Activated T-cell treated with anti-CD3 and anti-CD28 coated beads for 24 hours (primary cell): Measurements from ENCODE around the gene IVNS1ABP.
"Not testable (repeated sequence)": the region's sequence is repeated elsewhere in the genome, so short reads cannot be mapped to it uniquely, and the experiment has no call there.

Source experiments
- DNase-seq: peaks from one replicate; pipeline ENCODE4 v3.0.0-alpha.2; 2020; ENCODE audit warnings: low read depth

The IVNS1ABP gene

DNA sequence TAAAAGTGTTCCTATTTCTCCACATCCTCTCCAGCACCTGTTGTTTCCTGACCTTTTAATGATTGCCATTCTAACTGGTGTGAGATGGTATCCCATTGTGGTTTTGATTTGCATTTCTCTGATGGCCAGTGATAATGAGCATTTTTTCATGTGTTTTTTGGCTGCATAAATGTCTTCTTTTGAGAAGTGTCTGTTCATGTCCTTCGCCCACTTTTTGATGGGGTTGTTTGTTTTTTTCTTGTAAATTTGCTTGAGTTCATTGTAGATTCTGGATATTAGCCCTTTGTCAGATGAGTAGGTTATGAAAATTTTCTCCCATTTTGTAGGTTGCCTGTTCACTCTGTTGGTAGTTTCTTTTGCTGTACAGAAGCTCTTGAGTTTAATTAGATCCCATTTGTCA, 64.6 kb downstream of the IVNS1ABP start:
- DNase-seq: not testable (repeated sequence)

GRCh38 chr1:185251928-185252327, 65.1 kb downstream of the IVNS1ABP start:
- DNase-seq: not testable (repeated sequence)

DNA sequence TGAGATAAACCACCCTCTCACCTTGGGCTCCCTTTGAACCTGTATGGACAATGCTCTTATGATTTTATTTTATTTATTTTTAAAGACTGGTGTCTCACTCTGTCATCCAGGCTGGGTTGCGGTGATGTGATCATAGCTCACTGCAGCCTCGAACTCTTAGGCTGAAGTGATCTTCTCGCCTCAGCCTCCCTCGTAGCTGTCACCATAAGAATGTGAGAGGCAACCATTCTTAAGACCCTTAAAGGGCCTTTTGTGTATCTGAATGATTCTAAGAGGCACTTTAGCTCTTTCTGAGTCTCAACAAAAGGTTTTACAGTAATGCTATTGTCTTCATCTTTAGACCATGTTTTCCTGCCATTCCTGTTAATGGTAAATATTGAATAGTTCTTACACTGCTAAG, 67.0 kb downstream of the IVNS1ABP start:
- DNase-seq: no peak

GRCh38 chr1:185249563-185249962, 67.5 kb downstream of the IVNS1ABP start:
- DNase-seq: no peak
